HG02763 (cell line): Measurements from ENCODE around the gene WDFY1.

Experiments
- ATAC-seq: cut with Tn5 transposase; IDR thresholded peaks from one replicate; pipeline ENCODE4 v1.9.1; 2021; ENCODE audit warnings: mild to moderate bottlenecking, moderate library complexity; ENCODE audit not compliant: unreplicated experiment

The WDFY1 gene

GRCh38 chr2:223932816-223933800 is 12.0 kb downstream of the WDFY1 start:
- ATAC-seq = no peak

- ATAC-seq = no peak
These were observed 14.8 kb downstream of the WDFY1 start for GRCh38 chr2:223930103-223930976.

DNA sequence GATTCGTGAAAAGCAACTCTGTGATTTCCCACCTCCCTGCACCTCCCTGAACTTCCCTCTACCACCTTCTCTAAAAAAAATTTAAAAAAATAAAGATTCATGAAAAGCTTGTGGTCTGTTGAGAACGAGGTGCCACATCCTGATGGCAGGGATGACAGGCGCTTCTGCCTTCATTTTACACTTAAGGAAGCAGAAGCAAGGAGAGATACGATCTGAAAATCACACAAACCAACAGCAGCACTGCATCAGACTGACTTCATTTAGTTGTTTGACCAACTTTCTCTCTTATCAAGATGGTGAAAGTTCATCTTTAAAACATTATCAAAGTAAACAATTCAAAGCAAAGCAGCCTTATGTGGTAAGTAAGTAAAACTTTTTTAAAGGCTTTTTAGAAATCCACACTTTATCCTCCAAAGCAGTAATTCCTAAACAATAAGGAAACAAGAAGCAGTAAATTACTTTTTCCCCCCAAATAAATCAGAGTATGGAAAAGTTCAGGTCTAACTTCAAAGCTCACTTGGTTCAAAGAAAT is 15.5 kb downstream of the WDFY1 start:
- ATAC-seq = no peak

DNA sequence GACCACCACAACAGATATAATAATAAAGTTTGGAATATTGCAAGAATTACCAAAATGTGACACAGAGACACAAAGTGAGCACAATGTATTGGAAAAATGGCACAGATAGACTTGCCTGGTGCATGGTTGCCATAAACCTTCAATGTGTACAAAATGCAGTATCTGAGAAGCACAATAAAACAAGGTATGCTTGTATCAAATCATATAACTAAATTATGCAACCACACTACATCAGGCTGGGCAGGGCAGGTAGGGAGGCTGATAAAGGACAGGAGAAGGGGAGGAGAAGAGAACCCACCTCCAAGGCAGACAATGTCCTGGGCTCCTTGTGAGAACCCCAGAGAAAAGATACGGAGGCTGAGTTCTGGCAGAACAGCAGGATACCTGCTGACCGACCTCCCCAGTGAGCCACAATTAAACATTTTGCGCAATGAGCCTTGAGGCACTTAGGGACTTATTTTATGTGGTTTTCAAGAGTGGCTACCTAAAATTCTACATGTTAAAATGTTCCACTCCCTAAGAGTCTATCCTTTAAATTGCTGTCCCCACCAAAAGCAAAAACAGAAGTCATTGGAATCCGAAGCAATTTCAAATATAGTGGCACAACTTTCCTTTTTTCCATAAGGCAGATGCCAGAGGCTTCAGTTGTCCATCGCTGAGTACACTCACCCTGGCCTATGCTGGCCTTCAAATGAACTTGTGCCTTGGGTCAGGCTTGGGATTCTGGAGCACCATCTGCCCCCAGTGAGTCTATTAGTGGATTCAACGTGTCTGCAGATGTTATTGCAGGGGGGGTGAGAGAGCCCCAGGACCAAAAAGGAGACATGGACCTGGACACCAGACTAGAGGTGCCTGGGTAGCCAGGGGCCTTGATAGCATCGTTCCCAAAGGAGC is 16.8 kb downstream of the WDFY1 start:
- no peak for ATAC-seq

- no peak for ATAC-seq
These were observed 20.0 kb downstream of the WDFY1 start for GRCh38 chr2:223925106-223925505.

- no peak for ATAC-seq
These were observed 21.2 kb downstream of the WDFY1 start for GRCh38 chr2:223923976-223924375.

GRCh38 chr2:223922308-223922707 is 22.8 kb downstream of the WDFY1 start:
- ATAC-seq = no peak

DNA sequence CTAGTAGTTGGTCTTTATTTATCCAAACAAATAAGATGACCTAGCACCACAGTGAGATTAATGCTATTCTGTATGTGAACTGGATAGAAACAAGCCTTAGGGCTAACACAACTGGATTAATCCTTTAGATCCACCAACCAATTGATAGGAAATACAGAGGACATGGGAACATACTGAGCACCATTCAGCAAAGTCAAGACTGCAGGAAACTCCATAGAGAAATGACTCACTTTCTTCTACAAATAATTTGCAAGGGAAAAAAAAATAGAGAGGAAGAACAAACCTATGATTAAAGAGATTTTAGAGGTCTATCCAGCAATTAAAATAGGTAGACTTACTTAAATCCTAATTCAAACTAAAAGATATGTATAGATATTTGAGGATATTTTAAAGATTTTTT is 23.9 kb downstream of the WDFY1 start:
- no peak for ATAC-seq

DNA sequence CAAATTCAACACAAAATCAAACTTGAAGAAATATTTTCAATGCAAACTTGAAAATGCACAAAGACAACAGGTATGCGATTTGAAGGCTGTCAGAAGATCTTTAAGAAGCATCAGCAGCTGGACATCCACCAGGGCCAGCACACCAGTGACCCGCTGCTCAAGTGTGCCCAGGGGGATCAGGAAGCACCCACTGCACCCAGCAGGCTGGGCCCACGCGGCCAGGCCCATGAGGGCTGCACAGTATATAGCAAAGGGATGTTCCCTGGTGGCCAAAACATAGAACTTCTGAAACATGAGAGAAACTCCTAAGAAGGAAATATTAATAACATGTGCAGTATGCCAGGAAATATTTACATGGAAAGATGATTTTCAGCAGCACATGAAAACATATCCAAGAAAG is 25.0 kb downstream of the WDFY1 start:
- ATAC-seq = no peak

GRCh38 chr2:223918671-223919134 is 26.4 kb downstream of the WDFY1 start:
- ATAC-seq = no peak

DNA sequence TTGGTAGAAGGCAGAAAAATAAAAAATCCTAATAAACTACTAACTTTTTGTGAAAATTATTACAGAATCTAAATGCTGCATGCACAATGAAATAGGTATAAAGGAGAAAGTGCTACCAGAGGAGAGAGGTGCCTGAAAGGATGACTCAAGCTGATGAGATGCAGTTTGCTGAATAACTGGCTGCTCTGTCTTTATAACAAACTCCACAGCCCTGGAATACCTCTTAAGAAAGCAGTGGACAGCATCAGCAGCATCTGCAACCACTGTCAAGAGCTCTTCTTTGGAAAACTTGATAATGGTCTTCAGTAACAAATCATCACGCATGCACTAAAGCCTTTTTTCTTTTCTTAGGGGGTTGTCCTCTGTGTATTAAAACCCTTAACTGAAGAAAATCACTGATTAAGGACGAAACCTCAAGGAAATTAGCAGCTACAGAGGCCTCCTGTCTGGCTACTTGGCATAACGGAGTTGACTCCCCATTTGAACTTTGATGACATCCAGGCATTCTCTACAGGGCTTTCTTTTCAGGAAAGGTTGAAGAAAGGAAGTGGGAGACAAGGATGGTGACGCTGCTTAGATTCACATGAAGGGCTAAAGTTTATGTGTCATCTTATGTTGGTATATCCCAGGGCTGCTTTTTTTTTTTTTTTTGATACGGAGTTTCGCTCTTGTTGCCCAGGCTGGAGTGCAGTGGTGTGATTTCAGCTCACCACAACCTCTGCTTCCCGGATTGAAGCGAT is 28.8 kb downstream of the WDFY1 start:
- no peak for ATAC-seq

GRCh38 chr2:223915071-223915470 is 30.1 kb downstream of the WDFY1 start:
- ATAC-seq = no peak

DNA sequence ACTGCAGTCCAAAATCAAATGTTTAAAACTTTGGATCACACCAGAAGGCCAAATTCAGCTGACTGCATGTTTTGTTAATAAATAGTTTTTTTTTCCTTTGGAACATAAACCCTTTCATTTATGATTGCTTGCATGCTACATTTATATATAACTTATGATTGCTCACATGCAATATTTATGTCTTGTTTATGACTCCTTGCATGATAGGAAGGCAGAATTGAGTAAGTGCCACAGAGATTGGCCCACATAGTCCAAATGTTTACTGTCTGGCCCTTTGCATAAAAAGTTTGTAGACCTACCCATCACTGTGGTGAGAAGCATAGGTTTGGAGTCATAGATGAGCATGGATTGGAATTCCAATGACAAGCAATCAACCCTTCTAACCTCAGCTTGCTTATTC is 30.8 kb downstream of the WDFY1 start:
- ATAC-seq = no peak

DNA sequence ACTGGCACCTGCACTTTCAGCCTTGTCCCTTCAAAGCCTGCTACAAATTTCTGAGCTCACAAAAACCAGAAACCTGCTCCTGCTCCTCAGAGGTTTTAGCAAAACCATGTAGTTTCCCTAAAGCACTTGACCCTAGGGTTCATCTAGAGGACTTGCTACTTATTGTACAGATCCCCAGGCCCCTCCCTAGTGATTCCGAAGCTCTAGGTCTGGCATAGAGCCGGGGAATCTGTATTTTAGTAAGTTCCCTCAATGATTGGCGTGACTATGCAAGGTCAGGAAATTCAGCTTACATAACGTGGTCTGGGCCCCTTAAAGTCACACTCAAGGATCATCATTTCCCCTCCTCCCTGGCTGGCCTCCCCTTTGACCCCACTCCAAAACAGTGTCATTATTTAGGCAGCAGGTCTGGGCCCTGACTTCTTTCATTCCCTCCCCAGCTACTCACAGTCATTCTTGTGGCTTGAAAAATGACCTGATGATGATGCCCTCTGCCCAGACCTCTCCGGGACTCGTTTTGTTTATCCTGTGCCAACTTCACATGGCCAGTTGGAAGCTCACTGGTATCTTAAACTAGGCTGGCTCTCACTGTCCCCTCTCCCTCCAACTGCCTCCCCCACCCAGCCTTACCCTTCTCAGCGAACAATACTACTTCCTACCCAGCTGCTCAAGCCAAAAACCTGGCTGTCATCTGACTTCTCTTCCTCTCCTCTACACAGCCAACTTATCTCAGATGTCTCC is 36.0 kb downstream of the WDFY1 start:
- no peak for ATAC-seq

- no peak for ATAC-seq
These were observed 36.7 kb downstream of the WDFY1 start for GRCh38 chr2:223908304-223908998.

DNA sequence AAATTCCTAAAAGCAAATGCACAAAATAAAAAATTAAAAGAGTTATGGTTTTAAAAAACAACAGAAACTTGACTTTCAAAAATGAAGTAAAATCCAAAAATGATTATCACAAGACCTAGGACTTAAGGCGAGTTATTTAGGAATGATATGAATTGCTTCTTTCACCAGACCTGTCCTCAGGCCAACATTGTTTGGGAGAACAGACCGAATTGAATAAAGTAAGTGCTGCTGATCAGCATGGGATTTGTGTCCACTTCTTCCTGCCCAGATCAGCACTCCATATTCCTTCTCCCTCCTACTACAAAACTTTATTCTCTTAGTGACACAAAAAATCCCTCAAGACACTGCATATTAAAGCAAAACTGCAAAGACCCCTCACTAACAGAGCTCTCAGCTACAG is 39.1 kb downstream of the WDFY1 start:
- ATAC-seq = no peak

DNA sequence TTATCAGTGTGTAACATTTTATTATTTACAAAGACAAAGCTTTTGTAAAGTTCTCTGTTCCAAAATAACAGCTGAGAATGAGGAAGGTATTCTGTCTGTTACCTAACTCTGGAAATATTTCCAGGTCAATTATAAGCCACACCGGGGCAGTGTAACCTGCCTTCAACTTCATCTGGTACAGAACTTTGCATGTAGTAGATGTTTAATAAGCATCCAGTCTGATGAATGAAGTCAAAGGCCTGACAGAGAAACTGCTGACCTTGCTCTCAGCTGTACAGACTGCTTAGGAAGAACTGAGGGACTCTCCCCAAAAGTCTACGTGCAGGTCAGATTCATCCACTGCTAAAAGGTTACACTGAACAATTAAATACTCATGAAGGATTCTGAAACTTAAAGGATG is 43.3 kb downstream of the WDFY1 start:
- no peak for ATAC-seq

DNA sequence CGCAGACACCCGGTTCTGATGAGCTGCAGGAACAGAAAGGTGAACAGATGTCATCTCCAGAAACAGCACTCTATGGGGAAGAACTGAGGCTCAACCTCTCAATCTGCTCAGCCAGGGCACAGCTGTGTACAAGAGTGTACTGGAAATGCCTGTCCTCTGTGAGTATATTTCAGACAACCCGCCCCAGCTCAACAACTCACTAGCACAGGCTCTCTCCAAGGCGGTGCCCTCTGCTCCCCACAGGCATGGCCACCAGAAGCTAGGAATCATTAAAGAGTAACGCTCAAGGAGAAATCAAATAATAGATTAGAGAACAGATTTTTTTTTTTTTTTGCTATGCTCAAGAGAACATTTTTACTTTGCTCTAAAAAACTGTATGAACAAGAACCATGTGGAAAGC is 43.8 kb downstream of the WDFY1 start:
- no peak for ATAC-seq
